Measurements from ENCODE around the gene TMC1.

DNA sequence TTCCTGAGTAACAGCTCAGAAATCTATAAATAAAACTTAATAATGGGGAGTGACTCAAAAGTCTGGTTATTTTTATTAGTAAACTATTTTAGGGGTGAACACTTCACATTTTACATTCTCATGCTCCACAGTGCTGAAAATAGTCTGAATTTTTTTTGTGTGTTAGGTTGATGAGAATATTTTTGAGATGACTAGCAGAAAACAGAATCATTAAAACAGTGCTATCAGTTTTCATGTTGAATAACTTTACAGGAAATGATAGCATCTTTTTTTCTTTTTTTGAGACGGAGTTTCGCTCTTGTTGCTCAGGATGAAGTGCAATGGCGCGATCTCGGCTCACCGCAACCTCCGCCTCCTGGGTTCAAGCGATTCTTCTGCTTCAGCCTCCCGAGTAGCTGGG, 60.3 kb downstream of the TMC1 start:
- TF ChIP-seq CTCF (IDR thresholded peaks at IDR 0.05) (no peak), EZH2 (IDR thresholded peaks at IDR 0.05) (no peak), EZH2phosphoT487 (IDR thresholded peaks at IDR 0.05) (no peak)

Measured in neural progenitor cell (in vitro differentiated cells).